ENCODE measurements around the gene TMEM187.

The TMEM187 gene

DNA sequence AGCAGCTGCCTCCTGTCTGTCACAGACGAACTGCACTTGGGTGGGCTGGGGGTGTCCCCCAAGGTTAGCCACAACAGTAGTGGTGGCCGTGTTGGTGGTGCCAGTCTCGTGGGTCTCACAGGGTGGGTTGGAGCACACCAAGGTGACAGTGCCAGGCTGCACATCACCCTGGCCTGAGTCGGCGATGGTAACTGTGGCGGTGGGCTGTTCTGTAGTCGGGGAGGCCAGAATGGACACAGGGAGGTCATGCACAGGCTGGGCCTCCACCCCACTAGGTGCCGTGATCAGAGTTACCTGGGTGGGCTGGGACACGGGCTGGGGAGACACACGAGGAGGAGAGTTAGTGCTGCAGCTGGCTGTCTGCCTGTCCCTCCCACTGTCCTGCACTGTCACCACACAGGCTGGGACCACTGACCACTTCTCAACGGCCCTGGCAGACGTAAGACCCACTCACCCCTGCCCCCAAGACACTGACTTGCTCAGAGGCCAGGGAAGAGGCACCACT, 17.3 kb upstream of the TMEM187 start:
- no peak for DNase-seq

- no peak for DNase-seq
Measured at GRCh38 chrX:153956044-153956907, 16.3 kb upstream of the TMEM187 start.

DNA sequence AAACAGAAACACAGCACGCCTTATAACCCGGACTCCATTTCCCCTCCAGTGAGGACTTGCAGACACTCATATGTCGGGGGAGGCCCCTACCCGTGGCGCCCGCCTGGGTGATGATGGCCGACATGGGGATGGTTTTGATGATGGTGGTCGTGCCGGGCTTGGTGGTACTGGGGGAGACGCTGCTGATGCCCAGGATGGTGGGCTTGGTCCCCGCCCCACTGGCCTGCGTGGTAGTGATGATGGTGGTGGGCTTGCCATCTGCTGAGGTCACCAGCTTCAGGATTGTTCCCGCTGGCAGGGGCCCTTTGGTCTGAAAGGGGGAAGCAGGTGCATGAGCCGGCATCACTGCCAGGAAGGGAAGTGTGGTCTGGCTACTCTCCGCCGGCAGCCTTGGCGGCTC, 15.3 kb upstream of the TMEM187 start:
- DNase-seq, result no peak

DNA sequence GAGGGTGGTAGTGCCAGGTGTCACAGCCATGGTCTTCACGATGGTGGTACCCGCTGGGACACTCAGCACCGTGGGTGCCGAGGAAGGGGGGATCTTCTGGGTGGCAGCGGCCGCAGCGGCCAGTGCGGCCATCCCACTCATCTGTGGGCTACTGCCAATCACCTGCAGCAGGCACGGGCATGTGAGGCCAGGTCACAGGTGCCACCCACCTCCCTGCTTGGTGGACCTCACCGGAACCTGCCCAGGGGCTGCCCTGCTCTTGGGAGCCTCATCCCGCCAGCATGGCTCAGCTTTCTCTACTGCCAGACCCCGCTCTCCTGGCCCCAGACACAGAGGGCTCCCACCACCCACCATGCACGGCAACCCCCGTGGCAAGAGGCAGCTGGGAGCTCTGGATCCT, 13.9 kb upstream of the TMEM187 start:
- DNase-seq, result no peak

GRCh38 chrX:153959649-153960048, 12.9 kb upstream of the TMEM187 start:
- no peak for DNase-seq

GRCh38 chrX:153960077-153960476, 12.5 kb upstream of the TMEM187 start:
- no peak for DNase-seq

GRCh38 chrX:153960786-153961185, 11.8 kb upstream of the TMEM187 start:
- DNase-seq, result no peak

GRCh38 chrX:153961292-153961691, 11.3 kb upstream of the TMEM187 start:
- DNase-seq, result no peak

GRCh38 chrX:153963546-153963945, 9.0 kb upstream of the TMEM187 start:
- DNase-seq, result no peak

GRCh38 chrX:153964105-153964504, 8.4 kb upstream of the TMEM187 start:
- DNase-seq, result no peak

- DNase-seq, result no peak
Measured at GRCh38 chrX:153965406-153965805, 7.1 kb upstream of the TMEM187 start.

DNA sequence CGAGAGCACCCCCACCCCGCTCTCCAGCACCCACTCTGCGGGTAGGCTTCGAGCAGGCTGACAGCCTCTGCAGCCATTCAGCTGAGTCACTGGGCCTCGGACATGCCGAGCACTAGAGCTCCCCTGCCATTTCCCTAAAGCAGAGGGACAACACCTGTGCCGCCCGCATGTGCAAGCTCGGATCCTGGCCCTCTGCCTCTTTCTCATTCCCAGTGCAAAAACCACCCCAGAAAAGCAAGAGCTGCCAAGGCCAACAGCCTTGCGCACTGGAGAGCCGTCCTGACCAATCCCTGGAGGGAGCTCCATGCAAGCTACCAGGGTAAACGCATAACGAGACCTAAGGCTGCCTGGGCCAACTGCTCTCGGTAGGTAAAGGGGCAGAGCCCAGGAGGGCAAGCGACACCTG, 6.3 kb upstream of the TMEM187 start:
- DNase-seq, result no peak

DNA sequence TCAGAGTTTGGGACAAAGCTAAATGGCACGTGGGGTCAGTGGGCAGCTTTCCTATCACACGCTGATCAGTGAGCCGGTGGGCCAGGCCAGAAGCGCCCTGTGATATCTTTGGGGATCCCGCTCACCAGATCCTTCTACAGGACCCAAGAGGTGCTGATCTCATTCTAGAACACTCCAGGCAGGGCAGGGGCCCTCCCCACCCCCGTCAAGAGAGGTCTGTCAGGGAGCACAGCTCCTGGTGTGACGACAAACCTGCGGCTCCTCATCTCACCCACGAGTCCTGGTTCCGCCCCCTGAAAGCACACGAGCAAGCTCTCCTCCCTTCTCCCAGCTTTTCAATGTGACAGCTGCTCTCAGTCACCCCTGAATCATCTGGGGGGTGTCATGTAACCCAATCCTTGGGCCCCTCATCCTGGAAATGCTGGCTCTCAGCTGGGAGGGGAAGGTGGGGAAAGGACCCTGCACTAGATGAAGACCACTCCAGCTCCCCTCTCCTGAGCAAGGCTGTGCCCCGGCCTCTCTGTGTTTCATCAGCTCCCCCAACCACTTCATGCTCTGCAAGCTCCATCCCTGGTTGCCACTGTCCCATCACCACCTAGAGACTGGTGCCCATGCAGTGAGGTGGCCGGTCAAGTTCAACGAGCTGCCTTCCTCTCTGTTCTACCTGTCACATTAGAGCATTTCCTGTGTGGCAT, 5.6 kb upstream of the TMEM187 start:
- no peak for DNase-seq

DNA sequence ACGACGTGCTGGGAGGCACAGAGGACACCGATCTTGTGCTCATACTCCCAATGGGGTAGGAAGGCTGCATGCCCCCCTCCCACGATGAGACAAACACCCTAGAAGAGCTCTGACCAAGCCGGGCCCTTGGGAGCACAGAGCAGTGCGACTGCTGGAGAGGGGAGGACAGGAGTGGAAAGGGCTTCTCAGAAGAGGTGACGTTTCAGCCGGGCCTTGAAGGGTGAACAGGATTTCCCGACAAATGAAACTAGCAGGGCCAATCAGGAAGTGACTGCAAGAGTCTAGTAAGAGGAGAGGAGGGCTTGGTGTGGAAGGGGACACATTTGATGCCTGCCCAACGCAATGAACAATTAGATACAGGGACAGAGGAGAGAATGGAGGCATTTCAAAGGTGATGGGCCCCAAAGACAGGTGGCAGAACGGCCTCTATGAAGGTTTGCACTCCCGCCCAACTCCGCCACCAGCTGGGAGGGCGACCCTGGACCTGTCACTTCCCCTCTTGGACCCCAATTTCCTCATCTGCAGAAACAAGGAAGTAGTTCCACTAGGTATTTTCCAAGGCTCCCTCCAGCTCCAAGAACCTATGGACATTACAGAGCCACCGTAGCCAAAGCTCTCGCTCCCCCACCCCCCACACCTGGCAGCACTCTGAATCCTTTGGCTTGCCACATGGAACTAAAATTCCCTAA, 4.9 kb upstream of the TMEM187 start:
- no peak for DNase-seq

DNA sequence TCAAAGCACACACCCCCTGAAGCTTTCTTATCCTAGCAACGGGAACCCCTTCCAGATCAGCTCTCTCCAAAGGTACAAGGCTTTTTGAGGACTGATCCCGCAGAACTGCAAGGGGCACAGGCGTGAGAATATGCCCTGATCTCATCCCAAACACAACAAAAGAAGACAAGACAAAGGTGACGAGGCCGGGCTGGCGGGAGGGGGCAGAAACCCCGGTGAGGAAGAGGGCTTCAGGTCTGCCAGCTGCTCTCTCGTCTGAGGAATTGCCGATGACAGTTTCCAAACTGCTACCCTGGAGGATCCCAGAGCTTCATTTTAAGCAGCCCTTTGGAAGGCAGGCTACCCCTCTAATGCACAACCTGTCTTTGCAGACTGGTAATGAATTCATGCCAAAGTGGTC, 4.3 kb upstream of the TMEM187 start:
- no peak for DNase-seq

- DNase-seq, result no peak
Measured at GRCh38 chrX:153968754-153969124, 3.8 kb upstream of the TMEM187 start.

DNA sequence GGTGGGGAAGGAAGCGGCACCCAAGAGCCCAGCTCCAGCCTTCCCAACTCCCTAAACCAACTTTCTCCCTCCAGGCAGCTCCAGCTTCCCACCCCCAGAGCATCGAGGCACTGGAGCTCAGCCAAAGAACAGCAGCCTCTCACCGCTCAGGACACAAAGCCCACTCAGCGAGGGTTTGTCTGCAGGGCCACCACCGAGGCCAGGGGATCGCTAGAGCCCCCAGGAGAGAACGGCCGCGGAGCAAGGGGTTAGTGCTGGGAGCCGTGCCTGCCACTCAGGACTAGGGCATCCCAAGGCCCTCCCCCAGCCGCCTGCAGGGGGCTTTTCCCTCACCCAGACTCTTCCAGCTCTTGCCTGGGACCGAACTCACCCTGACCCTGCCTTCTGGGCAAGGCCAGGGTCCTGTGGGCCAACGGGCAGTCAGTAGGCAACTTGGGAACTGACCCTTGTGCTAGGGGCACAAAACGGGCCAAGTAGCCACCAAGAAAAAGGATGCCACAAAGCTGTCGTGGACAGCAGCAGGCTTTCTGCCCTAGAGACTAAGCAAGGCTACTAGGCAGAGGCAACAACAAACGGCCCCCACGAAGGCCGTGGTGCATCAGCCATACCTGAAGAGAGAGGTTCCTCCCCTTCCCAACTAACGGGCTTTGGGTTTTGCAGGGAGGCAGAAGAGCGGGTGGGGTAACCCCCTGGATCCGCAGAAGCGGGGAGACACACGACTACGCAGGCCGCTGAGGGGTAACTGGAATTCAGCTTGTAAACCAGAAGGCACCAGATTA, 3.2 kb upstream of the TMEM187 start:
- no peak for DNase-seq

DNA sequence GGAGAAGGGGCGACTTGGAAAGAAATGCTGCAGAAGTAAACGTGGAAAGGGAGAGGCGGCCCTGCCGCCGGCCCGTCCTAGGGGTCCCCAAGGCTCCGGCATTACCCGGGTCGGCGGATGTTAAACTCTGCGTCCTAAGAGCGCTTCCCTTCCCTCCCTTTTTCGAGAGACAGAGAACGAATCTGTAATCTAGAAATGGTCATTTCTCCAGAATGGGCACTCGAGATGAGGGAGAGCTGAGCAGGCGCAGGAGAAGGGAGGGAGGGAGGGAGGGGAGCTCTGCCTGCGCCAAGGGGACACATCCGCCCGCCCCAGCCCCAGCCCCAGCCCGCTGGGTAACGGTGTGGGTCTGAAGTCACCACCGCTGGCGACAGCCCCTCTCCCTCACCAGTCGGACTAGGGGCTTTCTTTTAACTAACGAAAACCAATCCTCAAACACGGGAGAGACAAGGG, 2.6 kb upstream of the TMEM187 start:
- DNase-seq, result no peak

DNA sequence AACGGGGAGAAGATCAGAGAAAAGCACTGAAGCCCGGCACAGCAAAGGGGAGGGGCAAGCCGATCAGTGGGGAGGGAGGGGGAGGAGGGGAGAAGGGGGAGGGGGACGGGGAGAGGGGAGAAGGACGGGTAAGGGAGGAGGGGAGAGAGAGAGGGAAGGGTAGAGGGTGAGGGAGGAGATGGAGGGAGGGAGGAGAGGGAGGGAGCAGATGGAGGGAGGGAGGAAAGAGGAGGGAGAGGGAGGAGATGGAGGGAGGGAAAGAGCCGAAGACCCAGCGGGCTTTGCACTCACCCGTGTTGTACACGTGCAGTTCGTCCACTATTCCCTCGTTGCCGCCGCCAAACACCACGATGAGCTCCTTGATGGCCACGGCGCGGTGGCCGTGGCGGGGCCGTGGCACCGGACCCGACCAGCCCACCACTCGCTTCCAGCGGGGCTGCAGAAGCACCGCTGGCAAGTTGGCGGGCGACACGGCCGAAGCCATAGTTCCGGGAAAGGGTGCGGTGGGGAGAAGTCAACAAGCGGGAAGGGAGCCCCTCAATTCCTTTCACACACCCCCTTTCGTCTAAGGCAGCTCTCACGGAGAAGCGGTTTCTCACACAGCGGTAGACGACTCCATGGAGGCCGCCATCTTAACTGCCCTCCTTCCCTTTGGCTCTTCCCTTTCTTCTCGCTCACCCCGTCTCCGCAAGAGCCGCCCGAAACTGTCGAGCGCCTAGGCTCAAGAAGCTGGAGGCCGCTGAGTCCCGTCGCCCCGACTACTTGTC, 2.0 kb upstream of the TMEM187 start:
- no peak for DNase-seq

- DNase-seq, result peak; percentile 73
Measured at GRCh38 chrX:153971124-153971449, 1.5 kb upstream of the TMEM187 start.

- DNase-seq, result peak; percentile 94
Measured at GRCh38 chrX:153971450-153972367, 845 bp upstream of the TMEM187 start, which contains the start of gene HCFC1. Gene HCFC1, minus strand, starts transcription at chrX:153971818. Its CDS starts 978 bp downstream, at chrX:153970840.
